Measurements from ENCODE around the gene ZEB1.
"Not testable (repeated sequence)": the region's sequence is repeated elsewhere in the genome, so short reads cannot be mapped to it uniquely, and the experiment has no call there.

ZEB1 gene

GRCh38 chr10:31372439-31372838 is 53.4 kb downstream of the ZEB1 start:
- DNase-seq, result no peak

DNA sequence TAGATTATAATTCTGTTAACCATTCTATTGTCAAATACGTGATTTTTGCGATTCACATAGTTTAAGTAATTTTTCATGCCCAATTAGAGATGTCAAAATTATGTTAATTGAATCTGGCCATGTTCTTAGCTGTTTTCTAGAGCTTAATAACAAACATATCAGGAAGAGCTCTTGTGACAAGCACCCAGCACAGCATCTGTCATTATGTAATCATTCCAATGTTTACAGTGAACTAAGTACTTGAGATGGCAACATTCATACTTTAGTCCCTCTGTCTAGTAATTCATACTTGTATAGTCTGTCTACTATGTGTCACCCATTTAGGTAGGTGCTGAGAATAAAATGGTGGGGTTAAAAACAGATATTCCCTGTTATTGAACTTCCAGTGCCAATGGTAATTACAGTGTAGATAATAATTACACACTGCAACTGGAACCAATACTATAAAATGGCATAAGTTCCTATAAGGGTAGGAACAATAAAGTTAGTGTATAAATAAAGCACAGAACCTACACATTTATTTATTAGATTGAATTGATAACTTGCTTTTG is 55.2 kb downstream of the ZEB1 start:
- no peak for DNase-seq

GRCh38 chr10:31381171-31381570 is 62.2 kb downstream of the ZEB1 start:
- DNase-seq, result no peak

DNA sequence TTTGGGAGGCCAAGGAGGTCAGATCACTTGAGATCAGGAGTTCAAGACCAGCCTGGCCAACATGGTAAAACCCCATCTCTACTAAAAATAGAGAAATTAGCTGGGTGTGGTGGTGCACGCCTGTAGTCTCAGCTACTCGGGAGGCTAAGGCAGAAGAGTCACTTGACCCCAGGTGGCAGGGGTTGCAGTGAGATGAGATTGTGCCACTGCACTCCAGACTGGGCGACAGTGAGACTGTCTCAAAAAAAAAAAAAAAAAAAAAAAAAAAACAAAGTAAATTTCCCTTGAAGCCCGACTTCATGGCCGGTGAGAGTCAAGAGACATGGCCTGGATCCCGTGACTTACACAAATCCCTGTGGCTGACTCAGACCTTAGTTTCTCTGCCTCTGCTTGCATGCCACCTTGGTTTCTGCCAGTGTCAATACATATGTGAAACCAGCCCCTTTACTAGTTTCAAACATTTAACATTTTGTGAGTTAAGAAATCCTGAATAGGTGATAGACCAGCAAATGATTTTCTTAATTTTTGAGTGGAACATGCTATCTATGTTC is 62.8 kb downstream of the ZEB1 start:
- DNase-seq, result no peak

GRCh38 chr10:31383810-31384588 is 65.0 kb downstream of the ZEB1 start:
- no peak for DNase-seq

- no peak for DNase-seq
These were observed 65.6 kb downstream of the ZEB1 start for GRCh38 chr10:31384589-31384949.

- DNase-seq, result no peak
These were observed 71.8 kb downstream of the ZEB1 start for GRCh38 chr10:31390804-31391203.

- DNase-seq, result no peak
These were observed 74.8 kb downstream of the ZEB1 start for GRCh38 chr10:31393844-31394243.

GRCh38 chr10:31395695-31396094 is 76.7 kb downstream of the ZEB1 start:
- no peak for DNase-seq

GRCh38 chr10:31396376-31396775 is 77.4 kb downstream of the ZEB1 start:
- DNase-seq, result no peak

GRCh38 chr10:31397852-31398251 is 78.8 kb downstream of the ZEB1 start:
- no peak for DNase-seq

- DNase-seq, result no peak
These were observed 80.2 kb downstream of the ZEB1 start for GRCh38 chr10:31399171-31399570.

DNA sequence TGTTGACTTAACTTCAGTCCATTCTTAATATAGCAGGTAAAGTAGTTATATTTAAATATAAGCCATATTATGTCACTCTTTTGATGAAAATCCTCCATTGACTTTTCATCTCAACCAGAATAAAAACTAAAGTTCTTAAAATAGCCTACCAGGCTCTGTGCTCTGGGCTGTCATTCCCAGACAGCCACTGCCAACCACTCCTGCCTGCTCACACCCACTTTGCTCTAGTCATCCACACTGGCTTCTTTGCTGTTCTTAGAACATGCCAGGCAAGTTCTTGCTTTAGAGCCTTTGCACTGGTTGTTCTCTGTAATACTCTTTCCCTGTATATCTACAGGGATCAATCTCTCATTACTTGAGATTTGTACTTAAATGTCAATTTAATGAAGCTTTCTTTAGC is 80.6 kb downstream of the ZEB1 start:
- DNase-seq, result no peak

- no peak for DNase-seq
These were observed 82.3 kb downstream of the ZEB1 start for GRCh38 chr10:31401287-31401686.

DNA sequence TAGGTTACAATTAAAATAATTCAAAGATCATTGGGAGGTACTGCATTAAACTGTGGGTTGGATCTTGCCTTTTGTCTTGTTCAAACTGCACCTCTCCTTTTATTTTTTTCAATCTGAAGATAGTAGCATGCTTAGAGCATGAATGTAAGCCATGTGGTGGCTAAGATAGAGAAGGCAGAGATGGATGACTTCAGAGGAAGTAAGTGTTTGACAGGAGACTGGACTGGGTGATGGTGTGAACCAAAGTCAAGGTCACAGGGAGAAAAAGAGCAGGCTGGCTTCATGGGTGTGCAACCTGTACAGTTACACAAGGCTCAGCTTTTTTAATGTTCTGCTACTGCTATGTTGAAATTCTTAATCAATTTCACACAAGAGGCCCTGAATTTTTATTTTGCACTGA is 85.6 kb downstream of the ZEB1 start:
- no peak for DNase-seq

- not testable (repeated sequence) for DNase-seq
These were observed 86.8 kb downstream of the ZEB1 start for GRCh38 chr10:31405829-31406228.

DNA sequence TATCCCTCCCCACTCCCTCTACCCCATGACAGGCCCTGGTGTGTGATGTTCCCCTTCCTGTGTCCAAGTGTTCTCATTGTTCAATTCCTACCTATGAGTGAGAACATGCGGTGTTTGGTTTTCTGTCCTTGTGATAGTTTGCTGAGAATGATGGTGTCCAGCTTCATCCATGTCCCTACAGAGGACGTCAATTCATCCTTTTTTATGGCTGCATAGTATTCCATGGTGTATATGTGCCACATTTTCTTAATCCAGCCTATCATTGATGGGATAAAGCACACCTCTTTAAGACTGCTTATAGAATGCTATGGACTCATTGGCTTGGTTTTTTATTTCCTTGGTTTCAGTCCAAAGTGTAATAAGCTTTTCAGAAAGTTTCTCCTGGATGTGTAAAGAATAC is 93.4 kb downstream of the ZEB1 start:
- not testable (repeated sequence) for DNase-seq

DNA sequence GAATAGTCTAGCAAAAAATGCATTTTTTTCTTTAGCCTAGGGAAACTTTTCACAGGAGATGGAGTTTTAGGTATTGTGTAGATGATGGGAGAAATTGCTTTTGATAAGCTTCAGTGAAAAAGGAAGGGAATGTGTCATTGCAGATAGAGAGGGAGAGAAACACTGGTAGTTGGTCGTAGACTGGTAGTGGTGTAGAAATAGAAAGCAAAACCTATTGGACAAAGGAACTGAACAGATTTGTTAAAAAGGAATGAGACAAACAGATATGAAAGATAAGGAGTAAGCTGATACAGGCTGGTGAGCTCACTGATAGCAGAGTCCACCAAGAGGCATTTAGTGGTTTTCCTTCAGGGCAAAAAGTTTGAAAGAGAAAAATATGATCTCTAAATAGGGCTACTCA is 94.3 kb downstream of the ZEB1 start:
- DNase-seq, result no peak

GRCh38 chr10:31418481-31418880 is 99.5 kb downstream of the ZEB1 start:
- no peak for DNase-seq

DNA sequence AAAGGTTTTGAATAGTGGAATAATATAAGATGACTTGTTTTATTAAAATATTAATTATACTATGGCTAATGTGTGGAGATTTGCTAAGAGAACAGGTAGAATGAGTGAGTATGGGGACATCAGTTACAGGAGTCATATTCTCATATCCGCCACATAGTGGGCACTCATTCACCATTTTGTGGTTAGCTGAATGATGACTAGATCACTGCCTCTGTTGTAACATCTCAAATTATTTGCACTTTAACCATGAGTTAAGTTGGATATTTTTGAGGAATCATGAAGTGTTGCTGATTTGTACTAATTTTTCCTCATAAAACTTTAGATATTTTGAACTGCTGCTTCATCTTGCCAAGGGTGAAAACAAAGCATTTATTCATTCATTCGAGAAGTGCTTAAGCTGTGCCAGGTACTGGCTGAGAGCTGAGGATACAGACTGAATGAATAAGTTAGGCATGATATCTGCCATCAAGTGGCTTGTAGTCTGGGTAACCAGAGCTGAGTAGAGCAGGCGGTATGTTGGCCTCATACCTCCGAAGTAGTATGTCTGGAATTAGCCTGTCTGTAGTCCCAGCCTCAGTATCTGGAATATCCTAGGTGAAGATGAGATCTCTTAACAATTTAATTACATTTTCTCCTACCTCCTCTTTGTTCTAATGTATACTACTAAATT is 100.5 kb downstream of the ZEB1 start:
- no peak for DNase-seq

GRCh38 chr10:31421322-31421721 is 102.3 kb downstream of the ZEB1 start:
- no peak for DNase-seq

DNA sequence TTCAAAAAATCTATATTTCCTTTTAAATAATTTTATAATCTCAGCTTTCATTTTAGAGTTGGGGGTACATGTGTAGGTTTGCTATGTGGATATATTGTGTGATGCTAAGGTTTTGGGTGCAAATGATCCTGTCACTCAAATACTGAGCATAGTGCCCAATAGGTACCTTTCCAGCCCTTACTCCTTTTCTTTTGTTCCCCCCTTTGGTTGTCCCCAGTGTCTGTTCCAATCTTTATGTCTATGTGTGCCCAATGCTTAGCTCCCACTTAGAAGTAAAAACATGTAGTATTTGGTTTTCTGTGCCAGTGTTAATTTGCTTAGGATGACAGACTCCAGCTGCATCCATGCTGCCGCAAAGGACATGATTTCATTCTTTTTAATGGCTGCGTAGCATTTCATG is 103.6 kb downstream of the ZEB1 start:
- DNase-seq, result no peak

- no peak for DNase-seq
These were observed 105.5 kb downstream of the ZEB1 start for GRCh38 chr10:31424473-31424872.

- DNase-seq, result no peak
These were observed 107.4 kb downstream of the ZEB1 start for GRCh38 chr10:31426401-31426800.

Data from activated T-cell treated with anti-CD3 and anti-CD28 coated beads for 4 hours (primary cell).